SU-DHL-6 (cell line): ENCODE measurements around the gene BRMS1L.

Source experiments
- EZH2phosphoT487 ChIP-seq: fragments of 200-600 bp; sonication (generic), shearing (Covaris generic); conservative IDR thresholded peaks from 2 replicates; pipeline ENCODE4 v1.6.1; 2018; ENCODE audit warnings: mild to moderate bottlenecking, antibody characterized with exemption, low read length, moderate library complexity, mixed read lengths
- TF ChIP-seq, protein P1 (sequence below): fragments of 200-600 bp; sonication (generic); IDR thresholded peaks from one replicate; pipeline ENCODE4 v1.5.1; 2017; ENCODE audit warnings: antibody characterized with exemption, mild to moderate bottlenecking, low read length, moderate library complexity; ENCODE audit not compliant: insufficient read depth, poor library complexity, severe bottlenecking

GRCh38 chr14:35808076-35808637 is 18.0 kb upstream of the BRMS1L start:
- TF ChIP-seq, protein P1, sequence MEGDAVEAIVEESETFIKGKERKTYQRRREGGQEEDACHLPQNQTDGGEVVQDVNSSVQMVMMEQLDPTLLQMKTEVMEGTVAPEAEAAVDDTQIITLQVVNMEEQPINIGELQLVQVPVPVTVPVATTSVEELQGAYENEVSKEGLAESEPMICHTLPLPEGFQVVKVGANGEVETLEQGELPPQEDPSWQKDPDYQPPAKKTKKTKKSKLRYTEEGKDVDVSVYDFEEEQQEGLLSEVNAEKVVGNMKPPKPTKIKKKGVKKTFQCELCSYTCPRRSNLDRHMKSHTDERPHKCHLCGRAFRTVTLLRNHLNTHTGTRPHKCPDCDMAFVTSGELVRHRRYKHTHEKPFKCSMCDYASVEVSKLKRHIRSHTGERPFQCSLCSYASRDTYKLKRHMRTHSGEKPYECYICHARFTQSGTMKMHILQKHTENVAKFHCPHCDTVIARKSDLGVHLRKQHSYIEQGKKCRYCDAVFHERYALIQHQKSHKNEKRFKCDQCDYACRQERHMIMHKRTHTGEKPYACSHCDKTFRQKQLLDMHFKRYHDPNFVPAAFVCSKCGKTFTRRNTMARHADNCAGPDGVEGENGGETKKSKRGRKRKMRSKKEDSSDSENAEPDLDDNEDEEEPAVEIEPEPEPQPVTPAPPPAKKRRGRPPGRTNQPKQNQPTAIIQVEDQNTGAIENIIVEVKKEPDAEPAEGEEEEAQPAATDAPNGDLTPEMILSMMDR = no peak
- TF ChIP-seq EZH2phosphoT487 = no peak
